ENCODE measurements around the gene PGLYRP1. TPM values are rescaled to one million over a fixed set of nuclear protein-coding genes. Genes with fewer than 3 reads are reported as not detected.
A peak's percentile ranks its signal among the peaks of the same experiment; 100 is the strongest.

The PGLYRP1 gene
- total RNA-seq, 1 experiment from 2014 or later: not detected

DNA sequence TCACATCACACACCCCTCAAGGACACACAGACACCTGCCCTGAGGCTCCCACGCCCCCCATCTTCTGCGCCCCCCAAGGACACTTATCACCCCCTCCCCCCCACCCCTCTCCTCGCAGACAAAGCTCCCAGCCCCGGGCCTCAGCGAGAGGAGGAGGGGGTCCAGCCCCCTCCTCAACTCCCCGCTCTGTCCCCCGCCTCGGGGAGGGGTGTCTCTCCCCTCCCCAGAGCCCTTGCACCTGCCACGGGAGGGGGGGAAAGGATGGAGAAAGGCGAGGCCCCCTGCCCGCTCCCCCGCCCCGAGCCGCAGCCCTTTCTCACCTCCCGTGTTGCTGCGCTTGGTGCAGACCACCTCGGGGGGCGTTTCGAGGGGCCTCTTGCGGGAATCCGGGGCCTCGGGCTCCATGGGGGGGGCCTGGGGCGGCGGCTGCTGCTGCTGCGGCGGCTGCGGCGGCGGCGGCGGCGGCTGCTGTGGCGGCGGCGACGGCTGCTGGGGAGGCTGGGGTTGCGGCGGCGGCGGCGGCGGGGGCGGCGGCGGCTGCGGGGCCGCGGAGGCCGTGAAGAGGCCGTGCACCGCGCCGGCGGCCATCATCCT lies 49.8 kb downstream of the PGLYRP1 start:
- no CpG with 5 or more reads among the region's 54 CpGs for WGBS (ENCODE audit: extremely low coverage, insufficient read length, low lambda C conversion rate)
- peaks cover 73% of the 10 kb centered on the region for H3K27me3 Mint-ChIP-seq (ENCODE audit: low read depth)
- H2AK5ac ChIP-seq (ENCODE audit: insufficient read length, low read length): no peak overlapping the region

More for the DNA sequence above, 49.8 kb downstream of the PGLYRP1 start:
- Histone ChIP-seq H2BK20ac (ENCODE audit: low read depth, low read length, poor library complexity, severe bottlenecking) (no peak overlapping the region), H4K20me1 (ENCODE audit: control insufficient read depth, insufficient read depth, insufficient read length) (peaks cover 4% of the 10 kb centered on the region), H3K27ac (ENCODE audit: insufficient read length, low read depth, low read length) (no peak overlapping the region), H3K27me3 (ENCODE audit: insufficient read depth, low read length) (no peaks in the 10 kb centered on the region; the same call in 1 of the 2 replicates), H4K8ac (replicated peaks; ENCODE audit: insufficient read length, low read depth, low read length) (no peak overlapping the region), H3K4ac (ENCODE audit: low read depth, low read length) (no peak overlapping the region), H2BK120ac (ENCODE audit: low read depth, low read length, poor library complexity, severe bottlenecking) (no peak overlapping the region), H3K56ac (ENCODE audit: insufficient read length, low read depth, low read length) (no peak overlapping the region), H3K14ac (ENCODE audit: insufficient read depth, low read length) (no peak overlapping the region; the same call in 1 of the 2 replicates), H3K79me1 (ENCODE audit: insufficient read depth, low read depth, low read length, poor library complexity, severe bottlenecking) (no peaks in the 10 kb centered on the region), H2AFZ (ENCODE audit: low read length) (no peak overlapping the region), H3K9ac (ENCODE audit: extremely low read depth, insufficient read length, low read length) (no peak overlapping the region), H4K5ac (ENCODE audit: insufficient read length, low read depth, low read length) (no peak overlapping the region), H4K91ac (ENCODE audit: insufficient read length, low read depth, low read length) (no peak overlapping the region), H3K23me2 (ENCODE audit: insufficient read length, low read depth, low read length, poor library complexity, severe bottlenecking) (no peaks in the 10 kb centered on the region), H3T11ph (ENCODE audit: low read length) (no peak overlapping the region), H3K9me3 (ENCODE audit: control insufficient read depth, low read depth, low read length) (no peaks in the 10 kb centered on the region), H3K18ac (ENCODE audit: insufficient read length, low read depth, low read length) (no peak overlapping the region), H3K4me2 (ENCODE audit: insufficient read depth, insufficient read length, low read length) (peak overlapping the region; percentile 72), H3K23ac (ENCODE audit: insufficient read length, low read depth, low read length) (no peak overlapping the region), H2BK5ac (ENCODE audit: insufficient read length, low read length) (no peak overlapping the region), H2BK12ac (ENCODE audit: insufficient read length, low read depth, low read length) (no peak overlapping the region), H3K4me1 (ENCODE audit: insufficient read depth, low read length) (peaks cover 2% of the 10 kb centered on the region; the same call in 1 of the 2 replicates), H2BK15ac (ENCODE audit: low read depth, low read length) (no peak overlapping the region), H3K79me2 (ENCODE audit: insufficient read depth, low read length) (no peaks in the 10 kb centered on the region; the same call in 1 of the 2 replicates)
- H3K27ac Mint-ChIP-seq: no peak overlapping the region
- 0 out of 7 replicates have a peak, but pooled peaks cover 0 to 1% (median 0%) of the 10 kb centered on the region in 3 experiments for H3K36me3 Mint-ChIP-seq (ENCODE audit: insufficient read depth in 1 of 3, low read depth in 3 of 3)
- no peak for DNase-seq
- peaks cover 12 to 29% of the 10 kb centered on the region in 2 experiments for H3K4me1 Mint-ChIP-seq
- TF ChIP-seq, protein P1, sequence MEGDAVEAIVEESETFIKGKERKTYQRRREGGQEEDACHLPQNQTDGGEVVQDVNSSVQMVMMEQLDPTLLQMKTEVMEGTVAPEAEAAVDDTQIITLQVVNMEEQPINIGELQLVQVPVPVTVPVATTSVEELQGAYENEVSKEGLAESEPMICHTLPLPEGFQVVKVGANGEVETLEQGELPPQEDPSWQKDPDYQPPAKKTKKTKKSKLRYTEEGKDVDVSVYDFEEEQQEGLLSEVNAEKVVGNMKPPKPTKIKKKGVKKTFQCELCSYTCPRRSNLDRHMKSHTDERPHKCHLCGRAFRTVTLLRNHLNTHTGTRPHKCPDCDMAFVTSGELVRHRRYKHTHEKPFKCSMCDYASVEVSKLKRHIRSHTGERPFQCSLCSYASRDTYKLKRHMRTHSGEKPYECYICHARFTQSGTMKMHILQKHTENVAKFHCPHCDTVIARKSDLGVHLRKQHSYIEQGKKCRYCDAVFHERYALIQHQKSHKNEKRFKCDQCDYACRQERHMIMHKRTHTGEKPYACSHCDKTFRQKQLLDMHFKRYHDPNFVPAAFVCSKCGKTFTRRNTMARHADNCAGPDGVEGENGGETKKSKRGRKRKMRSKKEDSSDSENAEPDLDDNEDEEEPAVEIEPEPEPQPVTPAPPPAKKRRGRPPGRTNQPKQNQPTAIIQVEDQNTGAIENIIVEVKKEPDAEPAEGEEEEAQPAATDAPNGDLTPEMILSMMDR (conservative IDR thresholded peaks at IDR 0.05): no peak
- H3K4me3 Mint-ChIP-seq: peak overlapping the region; percentile 59 to 81
- no peaks in the 10 kb centered on the region for H3K9me3 Mint-ChIP-seq
